ENCODE data around the gene INSC. TPM values are rescaled to one million over a fixed set of nuclear protein-coding genes. Genes with fewer than 3 reads are reported as not detected.

The INSC gene
- total RNA-seq, 2 experiments from 2014 or later, result 1.0 TPM

DNA sequence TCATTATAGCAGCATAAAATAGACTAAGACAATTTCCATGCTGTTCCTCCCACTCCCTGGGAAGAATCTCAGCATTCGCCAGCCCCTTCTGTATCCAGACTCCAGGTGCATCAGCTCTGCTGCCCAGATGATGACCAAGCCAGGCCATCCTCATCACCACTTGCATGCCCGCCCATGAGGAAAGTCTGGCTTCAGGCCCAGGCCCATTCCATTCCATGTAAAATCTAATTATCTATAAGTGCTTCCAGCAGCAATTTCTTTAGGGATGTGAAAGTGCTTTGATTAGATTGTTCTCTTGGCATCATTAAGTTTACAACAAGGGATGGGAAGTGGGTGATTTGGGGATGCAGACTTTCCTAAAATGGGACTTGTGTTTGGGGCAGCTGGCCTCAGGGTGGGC is 100.3 kb downstream of the INSC start:
- H3K9me3 Mint-ChIP-seq, result no peaks in the 10 kb centered on the region
- CTCF ChIA-PET, result interaction anchor here (0.6 to 1.6 kb wide), 3 partner anchors 10 to 115 kb away, joined by 3 to 6 read pairs (median 3); no protein-coding TSS in a partner anchor

GRCh38 chr11:15216678-15217077 is 102.0 kb downstream of the INSC start:
- H3K36me3 Mint-ChIP-seq (ENCODE audit: low read depth), result no peaks in the 10 kb centered on the region
- intact Hi-C loops (cut with micrococcal nuclease), result no loop called here
- no peaks in the 10 kb centered on the region for H3K4me1 Mint-ChIP-seq (ENCODE audit: low read depth)
- no peak overlapping the region for H3K27ac Mint-ChIP-seq
- no peaks in the 10 kb centered on the region for H3K9me3 Mint-ChIP-seq
- no peak overlapping the region for H3K4me3 Mint-ChIP-seq
- no peaks in the 10 kb centered on the region for H3K27me3 Mint-ChIP-seq (ENCODE audit: low read depth)
- CTCF ChIA-PET, result interaction anchor here (1.1 to 1.3 kb wide), 3 partner anchors 8 to 309 kb away, joined by 3 read pairs; no protein-coding TSS in a partner anchor
- no peak for DNase-seq

More for the DNA sequence above, 100.3 kb downstream of the INSC start:
- H3K27ac Mint-ChIP-seq, result no peak overlapping the region
- no peaks in the 10 kb centered on the region for H3K36me3 Mint-ChIP-seq (ENCODE audit: low read depth)
- intact Hi-C loops (cut with micrococcal nuclease), result no loop called here
- DNase-seq, result no peak
- H3K4me3 Mint-ChIP-seq, result no peak overlapping the region
- no peaks in the 10 kb centered on the region for H3K4me1 Mint-ChIP-seq (ENCODE audit: low read depth)
- no peaks in the 10 kb centered on the region for H3K27me3 Mint-ChIP-seq (ENCODE audit: low read depth)

- no peaks in the 10 kb centered on the region for H3K27me3 Mint-ChIP-seq (ENCODE audit: low read depth)
Measured at GRCh38 chr11:15217416-15217815, 102.7 kb downstream of the INSC start.

DNA sequence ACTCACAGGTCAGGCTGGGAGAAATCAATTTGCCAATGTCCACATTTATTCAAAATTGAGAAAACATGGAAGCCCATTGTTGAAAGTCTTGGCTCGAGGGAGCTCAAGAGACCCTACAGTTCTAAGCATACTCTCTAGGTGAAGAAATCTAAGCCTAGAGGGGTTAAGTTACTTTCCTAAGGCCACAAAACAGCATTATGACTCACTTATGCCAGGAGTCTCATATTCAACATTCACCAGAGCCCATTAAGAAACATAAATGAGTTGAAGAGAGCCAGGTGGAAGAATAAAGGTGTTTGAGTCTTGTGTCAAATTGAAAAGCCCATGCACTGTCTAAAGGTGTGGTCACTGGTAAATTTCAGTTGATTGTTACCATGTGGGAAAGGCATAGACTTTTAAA is 108.1 kb downstream of the INSC start:
- Mint-ChIP-seq H3K27ac (no peak overlapping the region), H3K36me3 (ENCODE audit: low read depth) (no peaks in the 10 kb centered on the region), H3K27me3 (ENCODE audit: low read depth) (no peaks in the 10 kb centered on the region), H3K9me3 (no peaks in the 10 kb centered on the region), H3K4me1 (ENCODE audit: low read depth) (no peaks in the 10 kb centered on the region), H3K4me3 (no peak overlapping the region)
- no peak for DNase-seq
- CTCF ChIA-PET, result no interaction called here
- intact Hi-C loops (cut with micrococcal nuclease), result no loop called here

More at GRCh38 chr11:15217416-15217815, 102.7 kb downstream of the INSC start:
- intact Hi-C loops (cut with micrococcal nuclease), result no loop called here
- H3K36me3 Mint-ChIP-seq (ENCODE audit: low read depth), result no peaks in the 10 kb centered on the region
- no peaks in the 10 kb centered on the region for H3K4me1 Mint-ChIP-seq (ENCODE audit: low read depth)
- H3K4me3 Mint-ChIP-seq, result no peak overlapping the region
- CTCF ChIA-PET, result no interaction called here
- H3K9me3 Mint-ChIP-seq, result no peaks in the 10 kb centered on the region
- no peak overlapping the region for H3K27ac Mint-ChIP-seq
- no peak for DNase-seq

DNA sequence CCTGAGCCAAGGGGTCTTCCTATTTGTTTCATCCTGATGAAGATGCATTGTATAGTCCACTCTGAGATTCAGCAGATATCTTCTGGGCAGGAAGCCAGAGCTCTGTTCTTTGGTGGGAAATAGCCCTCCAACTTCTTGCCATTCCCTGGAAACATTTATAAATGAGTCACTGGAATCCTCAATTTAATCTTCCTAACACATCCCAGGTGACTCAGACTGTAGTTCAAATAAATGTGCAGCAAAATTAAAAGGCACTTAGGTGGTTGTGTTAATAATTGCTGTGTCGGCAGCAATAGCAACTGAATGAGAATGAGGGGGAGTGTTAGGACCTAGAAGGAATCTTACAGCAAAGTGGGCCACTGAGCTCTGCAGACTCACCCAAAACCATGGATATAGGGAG is 108.6 kb downstream of the INSC start:
- intact Hi-C loops (cut with micrococcal nuclease), result no loop called here
- H3K9me3 Mint-ChIP-seq, result no peaks in the 10 kb centered on the region
- no peaks in the 10 kb centered on the region for H3K36me3 Mint-ChIP-seq (ENCODE audit: low read depth)
- H3K27me3 Mint-ChIP-seq (ENCODE audit: low read depth), result peaks cover 3% of the 10 kb centered on the region
- DNase-seq, result no peak
- H3K27ac Mint-ChIP-seq, result no peak overlapping the region
- H3K4me3 Mint-ChIP-seq, result no peak overlapping the region
- H3K4me1 Mint-ChIP-seq (ENCODE audit: low read depth), result no peaks in the 10 kb centered on the region
- CTCF ChIA-PET, result no interaction called here

DNA sequence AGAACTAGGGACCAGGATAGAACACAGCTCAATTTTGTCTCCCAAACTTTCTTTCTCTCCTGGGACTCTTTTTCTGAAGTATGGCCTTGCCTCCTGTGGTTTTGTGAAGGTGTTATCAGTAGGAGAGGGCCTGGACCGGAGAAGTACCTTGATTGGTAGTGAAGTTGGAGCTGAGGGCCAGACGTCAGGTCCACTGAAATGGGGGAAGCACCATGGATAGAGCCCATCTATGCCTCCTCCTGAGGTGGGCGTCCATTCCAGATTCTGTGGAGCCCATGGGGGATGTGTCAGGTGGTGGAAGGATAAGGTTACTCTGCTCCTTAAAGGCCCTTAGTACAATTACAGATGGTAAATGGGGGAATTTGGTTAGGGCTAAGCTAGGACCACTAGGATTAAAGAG is 109.7 kb downstream of the INSC start:
- Mint-ChIP-seq H3K4me1 (ENCODE audit: low read depth) (no peaks in the 10 kb centered on the region), H3K27me3 (ENCODE audit: low read depth) (peaks cover 3% of the 10 kb centered on the region), H3K36me3 (ENCODE audit: low read depth) (no peaks in the 10 kb centered on the region), H3K27ac (no peak overlapping the region), H3K9me3 (no peaks in the 10 kb centered on the region), H3K4me3 (no peak overlapping the region)
- DNase-seq, result no peak
- CTCF ChIA-PET, result interaction anchor here (1.1 to 1.9 kb wide), 4 partner anchors 9 to 316 kb away, joined by 3 to 7 read pairs (median 4); no protein-coding TSS in a partner anchor
- intact Hi-C loops (cut with micrococcal nuclease), result no loop called here

GRCh38 chr11:15227011-15227410 is 112.3 kb downstream of the INSC start:
- intact Hi-C loops (cut with micrococcal nuclease), result no loop called here
- Mint-ChIP-seq H3K4me3 (no peak overlapping the region), H3K36me3 (ENCODE audit: low read depth) (no peaks in the 10 kb centered on the region), H3K4me1 (ENCODE audit: low read depth) (no peaks in the 10 kb centered on the region), H3K27ac (no peak overlapping the region), H3K9me3 (no peaks in the 10 kb centered on the region), H3K27me3 (ENCODE audit: low read depth) (peaks cover 3% of the 10 kb centered on the region)
- CTCF ChIA-PET, result interaction anchor here (1.0 kb wide), 1 partner anchor 15 kb away, joined by 4 read pairs; no protein-coding TSS in a partner anchor
- DNase-seq, result no peak

- H3K4me3 Mint-ChIP-seq, result no peak overlapping the region
- no peak for DNase-seq
- no peak overlapping the region for H3K27ac Mint-ChIP-seq
- H3K4me1 Mint-ChIP-seq (ENCODE audit: low read depth), result no peaks in the 10 kb centered on the region
- peaks cover 3% of the 10 kb centered on the region for H3K27me3 Mint-ChIP-seq (ENCODE audit: low read depth)
- intact Hi-C loops (cut with micrococcal nuclease), result no loop called here
- H3K9me3 Mint-ChIP-seq, result no peaks in the 10 kb centered on the region
- H3K36me3 Mint-ChIP-seq (ENCODE audit: low read depth), result no peaks in the 10 kb centered on the region
- CTCF ChIA-PET, result no interaction called here
Measured at GRCh38 chr11:15228331-15228849, 113.7 kb downstream of the INSC start.

DNA sequence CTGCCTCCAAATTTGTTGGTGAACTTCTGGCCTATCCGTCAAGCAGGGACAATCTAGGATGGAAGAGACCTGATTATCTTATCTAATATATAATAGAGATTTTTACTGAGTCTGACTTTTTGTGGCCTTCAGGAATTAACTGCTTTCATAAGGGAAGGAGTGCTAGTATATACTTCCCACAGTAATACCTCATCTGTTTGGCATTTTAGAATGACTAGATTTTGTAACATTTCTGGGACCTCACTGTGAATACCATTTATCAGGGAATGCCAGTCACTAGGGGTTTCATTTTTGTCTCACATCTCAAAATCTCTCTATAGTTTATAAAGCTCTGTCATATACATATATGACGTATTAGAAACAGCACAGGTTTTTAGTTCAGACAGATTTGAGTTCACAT is 114.3 kb downstream of the INSC start:
- H3K27ac Mint-ChIP-seq, result no peak overlapping the region
- no peak overlapping the region for H3K4me3 Mint-ChIP-seq
- H3K9me3 Mint-ChIP-seq, result no peaks in the 10 kb centered on the region
- peaks cover 5% of the 10 kb centered on the region for H3K27me3 Mint-ChIP-seq (ENCODE audit: low read depth)
- no peaks in the 10 kb centered on the region for H3K4me1 Mint-ChIP-seq (ENCODE audit: low read depth)
- intact Hi-C loops (cut with micrococcal nuclease), result no loop called here
- CTCF ChIA-PET, result no interaction called here
- H3K36me3 Mint-ChIP-seq (ENCODE audit: low read depth), result no peaks in the 10 kb centered on the region
- no peak for DNase-seq

GRCh38 chr11:15232496-15232895 is 117.8 kb downstream of the INSC start:
- Mint-ChIP-seq H3K27ac (no peak overlapping the region), H3K36me3 (ENCODE audit: low read depth) (no peaks in the 10 kb centered on the region), H3K9me3 (no peaks in the 10 kb centered on the region), H3K27me3 (ENCODE audit: low read depth) (peaks cover 5% of the 10 kb centered on the region), H3K4me1 (ENCODE audit: low read depth) (no peaks in the 10 kb centered on the region), H3K4me3 (no peak overlapping the region)
- CTCF ChIA-PET, result interaction anchor here (1.2 kb wide), 1 partner anchor 9 kb away, joined by 4 read pairs; no protein-coding TSS in a partner anchor
- intact Hi-C loops (cut with micrococcal nuclease), result no loop called here
- DNase-seq, result no peak

- intact Hi-C loops (cut with micrococcal nuclease), result no loop called here
- Mint-ChIP-seq H3K36me3 (ENCODE audit: low read depth) (no peaks in the 10 kb centered on the region), H3K4me3 (no peak overlapping the region), H3K4me1 (ENCODE audit: low read depth) (no peaks in the 10 kb centered on the region), H3K27ac (no peak overlapping the region), H3K27me3 (ENCODE audit: low read depth) (peaks cover 2% of the 10 kb centered on the region), H3K9me3 (peaks cover 3% of the 10 kb centered on the region)
- CTCF ChIA-PET, result interaction anchor here (1.2 kb wide), 1 partner anchor 8 kb away, joined by 4 read pairs; no protein-coding TSS in a partner anchor
- DNase-seq, result no peak
Measured at GRCh38 chr11:15233371-15234165, 118.8 kb downstream of the INSC start.

- DNase-seq, result no peak
- H3K36me3 Mint-ChIP-seq (ENCODE audit: low read depth), result no peaks in the 10 kb centered on the region
- CTCF ChIA-PET, result interaction anchor here (1.1 kb wide), 1 partner anchor 10 kb away, joined by 3 read pairs; no protein-coding TSS in a partner anchor
- H3K27me3 Mint-ChIP-seq (ENCODE audit: low read depth), result peaks cover 5% of the 10 kb centered on the region
- peaks cover 3% of the 10 kb centered on the region for H3K9me3 Mint-ChIP-seq
- no peaks in the 10 kb centered on the region for H3K4me1 Mint-ChIP-seq (ENCODE audit: low read depth)
- no peak overlapping the region for H3K27ac Mint-ChIP-seq
- intact Hi-C loops (cut with micrococcal nuclease), result no loop called here
- H3K4me3 Mint-ChIP-seq, result no peak overlapping the region
Measured at GRCh38 chr11:15234796-15235195, 120.1 kb downstream of the INSC start.

DNA sequence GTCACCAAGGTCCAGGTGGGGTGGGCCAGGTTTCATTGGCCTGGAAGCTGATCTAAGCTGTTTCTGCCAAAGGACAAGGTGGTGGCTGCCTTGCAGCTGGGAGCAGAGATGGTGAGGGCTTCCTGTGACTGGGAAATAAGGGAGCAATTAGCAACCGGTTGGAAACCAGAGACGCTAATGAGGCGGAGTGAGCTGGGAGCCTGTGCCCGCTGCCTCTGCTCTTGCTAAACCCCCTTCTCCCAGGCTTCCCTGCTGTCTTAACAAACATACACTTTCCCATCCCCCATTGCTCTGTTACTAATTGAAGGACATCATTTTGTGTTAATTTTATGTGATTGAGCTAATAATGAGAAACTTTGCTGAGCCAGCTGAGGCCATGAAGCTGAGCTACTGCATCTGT is 121.8 kb downstream of the INSC start:
- DNase-seq, result no peak
- Mint-ChIP-seq H3K4me1 (ENCODE audit: low read depth) (no peaks in the 10 kb centered on the region), H3K36me3 (ENCODE audit: low read depth) (no peaks in the 10 kb centered on the region), H3K27me3 (ENCODE audit: low read depth) (peaks cover 5% of the 10 kb centered on the region), H3K9me3 (peaks cover 3% of the 10 kb centered on the region), H3K4me3 (no peak overlapping the region), H3K27ac (no peak overlapping the region)
- intact Hi-C loops (cut with micrococcal nuclease), result no loop called here
- CTCF ChIA-PET, result interaction anchor here (0.6 kb wide), 1 partner anchor 10 kb away, joined by 3 read pairs; no protein-coding TSS in a partner anchor

Measured in activated naive CD4-positive, alpha-beta T cell treated with anti-CD3 and anti-CD28 coated beads for 36 hours (primary cell).